Skin of body (tissue), 2 donors: ENCODE measurements around the gene RXYLT1. TPM values are rescaled to one million over a fixed set of nuclear protein-coding genes. Genes with fewer than 3 reads are reported as not detected.
"Not testable (repeated sequence)": the region's sequence is repeated elsewhere in the genome, so short reads cannot be mapped to it uniquely, and the experiment has no call there.

Experiments used
- DNase-seq: peaks from one replicate; lab custom pipeline; 2025; lab: John Stamatoyannopoulos, UW
- total RNA-seq: library from RNA; depleted of rRNA; stranded (reverse); fragments of >200 nt; gene quantifications from one replicate; pipeline ENCODE4 v1.2.3, GENCODE V29; 2014

Gene RXYLT1, protein sequence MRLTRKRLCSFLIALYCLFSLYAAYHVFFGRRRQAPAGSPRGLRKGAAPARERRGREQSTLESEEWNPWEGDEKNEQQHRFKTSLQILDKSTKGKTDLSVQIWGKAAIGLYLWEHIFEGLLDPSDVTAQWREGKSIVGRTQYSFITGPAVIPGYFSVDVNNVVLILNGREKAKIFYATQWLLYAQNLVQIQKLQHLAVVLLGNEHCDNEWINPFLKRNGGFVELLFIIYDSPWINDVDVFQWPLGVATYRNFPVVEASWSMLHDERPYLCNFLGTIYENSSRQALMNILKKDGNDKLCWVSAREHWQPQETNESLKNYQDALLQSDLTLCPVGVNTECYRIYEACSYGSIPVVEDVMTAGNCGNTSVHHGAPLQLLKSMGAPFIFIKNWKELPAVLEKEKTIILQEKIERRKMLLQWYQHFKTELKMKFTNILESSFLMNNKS
- 9.3 TPM for total RNA-seq

DNA sequence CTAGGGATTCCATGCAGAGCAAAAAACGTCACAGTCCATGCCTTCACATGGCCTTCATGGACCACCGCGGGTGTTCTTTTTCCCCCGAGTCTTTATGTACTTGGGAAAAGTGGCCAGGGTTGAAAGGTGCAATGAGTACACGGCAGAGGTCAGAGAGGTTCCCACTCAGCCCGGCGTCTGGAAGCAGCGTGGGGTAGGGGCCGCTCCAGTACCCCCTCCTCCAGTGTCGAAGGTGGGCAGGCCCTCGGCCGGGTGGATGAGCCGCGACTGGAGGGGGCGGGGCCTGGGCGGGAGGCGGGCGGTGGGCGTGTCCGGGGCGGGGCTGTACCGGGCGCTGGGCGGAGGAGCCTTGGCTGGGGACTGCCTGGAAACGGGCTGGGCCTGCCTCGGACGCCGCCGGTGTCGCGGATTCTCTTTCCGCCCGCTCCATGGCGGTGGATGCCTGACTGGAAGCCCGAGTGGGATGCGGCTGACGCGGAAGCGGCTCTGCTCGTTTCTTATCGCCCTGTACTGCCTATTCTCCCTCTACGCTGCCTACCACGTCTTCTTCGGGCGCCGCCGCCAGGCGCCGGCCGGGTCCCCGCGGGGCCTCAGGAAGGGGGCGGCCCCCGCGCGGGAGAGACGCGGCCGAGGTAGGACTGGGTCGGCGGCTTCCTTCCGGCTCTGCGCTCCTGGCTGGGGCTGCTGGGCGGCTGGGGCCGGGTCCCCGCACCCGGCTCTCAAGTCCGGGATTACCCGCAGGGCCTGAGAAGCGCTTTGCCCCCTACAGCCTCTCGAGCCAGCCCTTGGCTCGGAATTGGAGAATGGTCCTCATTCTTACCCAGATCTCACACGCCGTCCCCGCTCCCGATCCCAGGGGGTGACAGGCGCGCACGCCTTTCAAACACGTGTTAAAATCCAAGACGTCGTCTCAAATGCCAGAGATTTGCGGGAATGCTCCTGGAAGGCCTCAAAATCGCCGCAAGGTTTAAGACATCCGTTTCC, at the start of gene RXYLT1:
TSS of gene RXYLT1 (plus strand) at position 412 of the 984 bp plus-strand sequence. CDS start at position 464, 52 bp downstream.
- DNase-seq = peak; percentile 72

DNA sequence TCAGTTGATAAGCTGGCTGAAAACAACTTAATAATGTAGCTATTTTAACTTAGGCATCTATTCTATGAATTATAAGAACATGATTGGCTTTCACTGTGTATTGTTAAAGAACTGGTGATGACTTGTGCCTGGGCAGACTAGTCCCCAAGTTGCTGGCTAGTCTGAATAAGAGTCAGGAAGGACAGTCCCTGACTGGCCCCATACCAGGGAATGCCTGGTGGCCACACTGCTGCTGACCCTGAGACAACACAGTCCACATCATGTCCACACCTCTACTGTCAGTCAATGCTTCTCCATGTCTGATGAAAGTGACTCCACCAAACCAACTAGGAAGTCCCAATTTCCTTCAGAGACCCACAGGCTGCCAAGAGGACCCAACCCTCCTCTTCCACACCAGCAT, 46.9 kb upstream of the RXYLT1 start:
- not testable (repeated sequence) for DNase-seq

DNA sequence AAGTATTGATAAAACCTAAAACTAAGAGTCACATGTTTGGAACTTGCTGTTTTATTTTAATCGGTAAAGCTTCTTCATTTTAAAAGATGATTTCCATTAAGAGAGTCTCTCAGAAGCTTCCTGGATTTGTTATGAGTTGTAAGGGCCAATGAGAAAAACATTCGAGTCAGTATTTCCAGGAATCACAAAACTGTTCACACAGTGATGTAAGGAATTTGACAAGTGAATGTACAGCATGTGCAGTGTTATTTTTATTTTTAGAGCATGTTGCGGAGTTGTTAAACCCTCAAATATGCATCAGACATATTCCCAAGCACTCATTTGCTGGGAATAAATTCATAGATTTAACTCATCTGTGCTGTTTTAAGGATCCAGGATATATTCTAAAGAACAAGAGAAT, 46.1 kb upstream of the RXYLT1 start:
- DNase-seq = not testable (repeated sequence)

DNA sequence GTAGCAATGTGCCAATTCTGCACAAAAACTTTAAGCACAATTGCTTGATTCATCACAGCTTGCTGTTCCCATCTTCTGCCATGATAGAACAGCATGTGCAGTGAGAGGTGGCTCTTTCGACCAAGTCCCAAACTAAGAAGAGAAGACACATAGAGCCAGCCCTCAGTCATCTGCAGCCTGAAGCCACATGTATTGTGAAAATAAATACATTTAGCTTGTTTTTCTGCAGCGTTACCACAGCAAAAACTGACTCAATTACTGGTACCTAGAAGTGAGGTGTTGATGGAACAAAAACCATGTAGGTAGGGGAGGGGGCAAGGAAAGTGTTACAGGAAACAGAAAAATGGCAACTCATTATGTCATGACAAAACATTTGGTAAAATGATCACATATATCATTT, 39.2 kb upstream of the RXYLT1 start:
- DNase-seq = not testable (repeated sequence)

DNA sequence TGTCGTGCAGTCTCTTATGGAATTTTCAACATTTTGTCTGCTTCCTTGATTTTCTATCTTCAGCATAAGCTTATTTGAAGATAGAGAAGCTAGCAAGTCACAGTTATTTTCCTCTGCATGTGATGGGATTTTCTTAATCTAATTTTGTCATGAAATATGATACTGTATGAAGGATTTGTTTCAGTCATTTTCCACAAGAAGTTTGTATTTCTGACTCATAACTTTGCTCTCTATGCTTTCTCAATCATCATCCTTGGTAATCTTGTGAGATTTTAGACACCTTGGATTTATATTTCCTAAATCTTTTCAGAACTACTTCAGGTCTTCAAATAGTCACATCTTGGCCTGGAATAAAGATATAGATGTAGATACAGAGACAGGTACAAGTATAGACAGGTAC, 38.3 kb upstream of the RXYLT1 start:
- DNase-seq = not testable (repeated sequence)

DNA sequence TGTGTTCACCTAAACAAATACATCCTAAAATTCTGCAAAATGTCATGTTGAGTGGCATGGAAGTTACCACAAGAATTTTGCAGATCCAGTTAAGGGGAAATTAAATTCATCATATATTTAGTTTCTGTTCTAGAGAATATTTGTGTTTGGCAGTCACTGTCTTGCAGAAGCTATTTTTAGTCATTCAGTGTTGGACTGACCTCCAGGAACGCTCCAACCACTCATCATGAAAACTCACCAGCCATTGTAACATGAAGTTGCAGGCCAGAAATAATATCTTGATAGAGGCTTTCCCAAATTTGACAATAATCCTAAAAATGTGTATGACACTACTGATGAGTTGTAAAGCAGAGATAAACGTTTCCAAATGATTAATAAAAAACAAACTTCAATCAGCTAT, 35.6 kb upstream of the RXYLT1 start:
- not testable (repeated sequence) for DNase-seq

DNA sequence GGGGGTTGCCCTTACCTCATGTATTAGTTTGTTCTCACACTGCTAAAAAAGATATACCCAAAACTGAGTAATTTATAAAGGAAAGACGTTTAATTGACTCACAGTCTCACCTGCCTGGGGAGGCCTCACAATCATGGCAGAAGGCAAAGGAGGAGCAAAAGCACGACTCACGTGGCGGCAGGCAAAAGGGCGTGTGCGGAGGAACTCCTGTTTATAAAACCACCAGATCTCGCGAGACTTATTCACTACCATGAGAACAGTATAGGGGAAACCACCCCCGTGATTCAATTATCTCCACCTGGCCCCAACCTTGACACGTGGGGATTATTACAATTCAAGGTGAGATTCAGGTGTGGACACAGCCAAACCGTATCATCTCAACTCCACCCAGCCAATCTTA, 33.2 kb upstream of the RXYLT1 start:
- DNase-seq = not testable (repeated sequence)

DNA sequence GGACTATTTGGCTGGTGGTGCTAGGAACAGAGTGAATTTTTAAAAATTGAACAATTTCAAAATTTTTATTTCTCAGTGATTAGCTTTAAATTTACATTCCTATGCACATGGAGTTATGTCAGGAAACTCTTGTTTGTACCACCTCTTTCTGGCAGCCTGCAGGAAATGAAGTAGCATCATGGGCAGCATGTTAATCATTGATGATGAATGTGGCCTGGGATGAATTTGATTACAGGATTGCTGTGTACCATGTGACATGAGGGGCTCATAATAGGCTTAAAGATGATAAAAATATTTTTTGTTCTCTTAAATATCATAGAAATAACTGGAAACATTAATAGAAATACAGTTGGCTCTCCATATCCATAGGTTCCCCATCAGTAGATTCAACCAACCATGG, 32.6 kb upstream of the RXYLT1 start:
- not testable (repeated sequence) for DNase-seq

DNA sequence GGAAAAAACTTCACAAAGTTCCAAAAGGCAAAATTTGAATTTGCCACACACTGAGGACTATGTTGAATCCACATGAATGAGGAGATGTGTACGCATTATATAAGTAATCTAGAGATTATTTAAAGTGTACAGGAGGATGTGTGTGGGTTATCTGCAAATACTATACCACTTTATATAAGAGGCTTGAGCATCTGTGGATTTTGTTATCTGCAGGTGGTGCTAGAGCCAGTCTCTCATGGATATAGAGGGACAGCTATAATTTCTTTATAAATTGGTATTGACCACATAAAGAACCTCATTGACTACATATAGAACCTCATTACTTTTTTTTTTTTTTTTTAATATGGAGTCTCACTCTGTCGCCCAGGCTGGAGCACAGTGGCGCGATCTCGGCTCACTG, 32.2 kb upstream of the RXYLT1 start:
- no peak for DNase-seq

DNA sequence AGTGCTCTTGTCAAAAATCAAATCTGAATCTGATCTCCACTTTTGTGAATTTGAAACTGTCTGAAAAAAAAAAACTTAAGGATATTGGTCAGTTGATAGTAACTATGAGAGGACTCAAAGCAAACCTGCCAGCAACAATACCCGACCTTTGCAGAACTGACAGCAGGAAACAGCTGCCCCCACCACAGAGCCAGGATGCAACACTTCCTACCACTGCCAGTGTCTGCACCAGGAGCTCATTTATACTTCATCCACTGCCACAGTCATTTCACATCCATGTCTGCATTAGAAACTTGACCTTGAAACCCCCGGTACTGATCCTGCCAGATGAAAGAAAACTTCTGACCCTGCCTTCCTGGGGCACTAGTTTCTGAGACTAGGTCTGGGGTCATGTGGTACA, 27.4 kb upstream of the RXYLT1 start:
- no peak for DNase-seq

DNA sequence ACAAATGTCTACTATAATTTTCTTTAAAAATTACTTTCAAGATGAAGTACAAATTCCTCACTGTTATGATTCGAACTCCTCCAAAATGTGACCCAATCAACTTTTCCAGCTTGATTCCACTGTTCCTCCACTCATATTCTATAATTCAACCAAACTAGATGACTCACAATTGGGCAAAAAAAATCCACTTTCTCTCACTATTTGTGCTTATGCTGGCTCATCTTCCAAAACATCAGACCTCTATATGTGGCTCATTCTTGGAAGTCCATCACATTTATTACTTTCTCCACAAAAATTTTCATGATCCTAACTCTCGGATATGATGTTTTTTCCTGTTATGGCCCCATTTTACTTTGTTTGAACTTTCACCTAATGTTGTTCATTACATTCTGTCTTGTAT, 26.9 kb upstream of the RXYLT1 start:
- DNase-seq = no peak

DNA sequence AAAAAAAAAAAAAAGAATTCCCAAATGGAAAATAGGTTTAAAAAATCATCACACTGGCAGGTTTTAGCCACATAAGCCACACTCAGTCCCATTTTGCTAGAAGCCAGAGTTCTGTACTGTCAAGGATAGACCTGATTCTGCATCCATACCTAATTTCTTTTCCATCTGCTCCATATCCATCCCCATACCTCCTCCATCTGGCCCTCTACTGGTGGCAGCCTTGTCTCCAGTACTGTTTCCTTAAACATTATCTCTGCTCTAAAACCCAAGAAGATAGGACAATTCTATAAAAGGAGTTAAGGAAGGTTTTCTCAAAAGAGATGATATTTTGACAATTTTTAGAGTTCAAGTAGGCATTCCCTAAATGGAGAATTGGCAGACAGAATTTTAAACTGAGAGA, 26.0 kb upstream of the RXYLT1 start:
- no peak for DNase-seq

DNA sequence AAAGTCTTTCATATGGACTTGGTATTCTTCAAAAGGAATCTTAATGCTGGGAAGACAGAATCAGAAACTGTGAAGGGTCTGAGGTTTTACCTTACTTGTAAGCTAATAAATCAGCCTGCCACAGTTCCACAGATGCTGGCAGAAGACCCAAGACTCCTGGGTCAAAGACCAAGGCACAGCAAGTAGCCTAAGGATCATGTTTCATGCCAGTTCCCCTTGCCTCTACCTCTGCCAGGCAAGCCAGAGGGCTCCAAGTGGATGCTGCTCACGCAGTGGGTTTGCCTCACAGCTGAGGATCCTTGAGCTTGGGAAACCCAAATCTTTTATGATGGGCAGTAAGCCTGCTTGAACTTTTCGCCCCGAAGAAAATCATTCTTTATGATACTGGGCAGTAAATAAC, 15.2 kb upstream of the RXYLT1 start:
- no peak for DNase-seq

DNA sequence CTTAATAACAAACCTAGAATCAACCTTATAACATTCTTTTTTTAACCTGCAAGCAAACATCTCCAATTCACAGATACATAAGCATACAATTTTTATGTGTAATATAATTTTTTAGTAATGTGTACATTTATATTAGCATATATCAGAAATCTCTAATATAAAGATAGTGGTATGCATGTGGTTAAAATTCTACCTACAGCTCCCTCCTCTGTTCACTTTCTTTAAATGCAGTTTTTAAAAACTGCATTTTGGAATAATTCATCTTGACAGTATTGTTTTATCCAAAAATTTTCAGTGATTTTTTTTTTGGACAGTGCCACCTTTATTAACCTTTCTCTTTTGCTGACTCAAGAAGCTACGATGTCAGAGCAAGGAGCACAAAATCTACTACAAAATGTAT, 13.2 kb upstream of the RXYLT1 start:
- no peak for DNase-seq

DNA sequence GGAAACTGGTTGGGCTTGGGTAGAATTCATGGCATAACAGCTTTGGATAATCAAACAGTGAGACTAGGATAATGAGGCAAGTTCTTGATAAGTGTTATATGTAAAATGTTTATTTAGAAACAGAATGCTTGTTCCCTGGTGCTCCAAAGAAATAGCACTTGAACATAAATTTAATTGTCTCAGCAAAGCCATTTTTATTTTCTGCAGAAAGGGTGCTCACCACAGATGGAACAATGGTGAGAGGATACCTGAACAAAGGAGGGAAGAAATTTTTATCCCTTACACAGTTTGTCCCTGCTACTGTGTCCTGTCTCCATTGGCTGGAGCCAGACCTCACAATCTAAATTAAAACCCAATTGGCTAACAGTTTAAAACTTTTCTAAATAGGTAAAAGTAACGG, 9.3 kb upstream of the RXYLT1 start:
- DNase-seq = no peak

DNA sequence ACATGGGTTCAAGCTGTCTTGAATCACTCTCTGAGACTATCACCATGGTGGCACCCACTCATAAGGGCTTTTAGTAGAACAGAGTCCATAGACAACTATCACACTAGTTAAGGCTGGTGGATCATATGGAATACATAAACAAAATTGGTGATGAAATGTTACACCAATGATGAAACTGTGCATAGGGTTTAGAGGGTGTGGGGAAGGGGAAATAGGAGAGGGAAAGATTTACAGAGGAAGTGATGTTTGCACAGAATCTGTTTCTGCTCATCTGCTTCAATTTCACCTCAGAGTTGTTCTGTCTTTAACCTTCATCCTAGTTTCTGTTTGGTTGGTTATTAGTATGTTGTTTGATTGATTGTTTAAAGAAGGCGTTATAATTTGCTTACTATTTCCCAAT, 2.4 kb upstream of the RXYLT1 start:
- peak; percentile 38 for DNase-seq

DNA sequence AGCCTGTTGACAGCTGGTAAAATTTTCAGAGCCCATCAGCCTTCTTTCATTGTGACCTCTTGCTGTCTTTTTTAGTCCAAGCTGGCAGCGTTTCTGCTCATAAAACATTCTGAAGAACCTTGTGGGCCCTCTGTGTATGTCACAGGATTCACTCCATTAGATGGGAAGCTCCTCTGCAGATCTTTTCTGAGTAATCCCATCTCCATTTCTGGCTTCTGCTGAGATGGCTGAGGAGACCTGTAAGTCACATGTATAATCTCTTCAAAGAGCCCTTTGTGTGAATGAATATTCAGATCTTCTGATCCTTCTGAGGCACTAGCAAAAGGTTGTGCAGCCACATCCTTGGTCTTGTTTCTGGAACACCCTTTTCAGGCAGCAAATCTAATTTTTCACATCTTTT, 2.8 kb downstream of the RXYLT1 start:
- DNase-seq = no peak

DNA sequence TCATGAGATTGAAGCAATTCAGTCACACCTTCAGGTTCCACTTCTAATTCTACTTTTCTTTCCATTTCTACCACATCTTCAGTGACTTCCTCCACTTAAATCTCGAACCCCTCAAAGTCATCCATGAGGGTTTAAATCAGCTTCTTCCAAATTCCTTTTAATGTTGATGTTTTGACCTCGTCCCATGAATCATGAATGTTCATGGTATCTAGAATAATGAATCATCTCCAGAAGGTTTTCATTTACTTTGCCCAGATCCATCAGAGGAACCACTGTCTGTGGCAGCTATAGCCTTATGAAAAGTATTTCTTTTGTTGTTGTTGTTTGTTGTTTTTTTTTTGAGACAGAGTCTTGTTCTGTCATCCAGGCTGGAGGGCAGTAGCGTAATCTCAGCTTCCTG, 7.6 kb downstream of the RXYLT1 start:
- no peak for DNase-seq

DNA sequence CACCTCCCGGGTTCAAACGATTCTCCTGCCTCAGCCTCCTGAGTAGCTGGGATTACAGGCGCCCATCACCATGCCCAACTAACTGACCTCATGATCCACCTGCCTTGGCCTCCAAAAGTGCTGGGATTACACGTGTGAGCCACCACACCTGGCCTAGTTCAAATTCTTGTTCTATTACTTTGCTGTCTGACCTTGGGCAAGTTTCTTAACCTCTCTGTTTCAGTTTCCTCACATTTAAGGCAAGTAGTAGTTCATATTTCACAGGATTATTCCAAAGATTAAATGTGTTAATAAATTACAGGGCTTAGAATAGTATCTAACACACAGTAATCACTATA, 10.9 kb downstream of the RXYLT1 start:
- DNase-seq = no peak

DNA sequence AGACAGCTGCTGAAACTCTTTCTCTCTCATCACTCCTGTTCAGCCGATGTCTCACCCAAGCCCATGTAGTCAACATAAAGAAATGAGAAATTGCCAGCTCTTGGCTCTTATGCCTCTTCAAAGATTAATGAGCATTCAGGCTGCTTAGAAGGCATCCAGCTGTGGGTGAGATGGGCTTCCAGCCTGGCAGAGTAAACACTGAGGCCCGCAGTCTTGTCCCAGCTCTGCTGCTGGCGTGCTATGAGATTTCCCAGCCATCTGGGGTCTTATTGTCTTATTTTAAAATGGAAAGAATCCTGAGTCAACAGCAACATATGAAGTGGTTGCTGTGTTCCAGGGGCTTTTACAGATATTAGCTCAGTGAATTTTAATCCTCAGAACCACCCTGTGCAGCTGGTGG, 12.6 kb downstream of the RXYLT1 start:
- no peak for DNase-seq

DNA sequence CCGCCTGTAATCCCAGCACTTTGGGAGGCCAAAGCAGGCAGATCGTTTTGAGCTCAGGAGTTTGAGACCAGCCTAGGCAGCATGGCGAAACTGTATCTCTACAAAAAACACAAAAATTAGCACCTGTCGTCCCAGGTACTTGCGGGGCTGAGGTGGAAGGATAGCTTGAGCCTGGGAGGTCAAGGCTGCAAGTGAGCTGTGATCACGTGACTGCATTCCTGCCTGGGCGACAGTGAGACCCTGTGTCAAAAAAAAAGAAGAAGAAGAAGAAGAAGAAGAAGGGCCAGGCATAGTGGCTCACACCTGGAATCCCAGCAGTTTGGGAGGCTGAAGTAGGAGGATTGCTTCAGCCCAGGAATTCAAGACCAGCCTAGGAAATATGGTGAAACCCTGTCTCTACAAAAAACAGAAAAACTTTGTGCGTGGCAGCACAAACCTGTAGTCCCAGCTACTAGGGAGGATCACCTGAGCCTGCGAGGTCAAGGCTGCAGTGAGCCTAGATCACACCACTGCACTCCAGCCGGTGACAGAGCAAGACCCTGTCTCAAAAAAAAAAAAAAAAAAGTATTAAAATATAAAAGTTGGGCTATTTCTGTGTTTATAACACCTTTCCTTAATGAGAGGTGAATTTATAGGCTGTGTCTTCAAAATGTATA, 15.5 kb downstream of the RXYLT1 start:
- DNase-seq = no peak

DNA sequence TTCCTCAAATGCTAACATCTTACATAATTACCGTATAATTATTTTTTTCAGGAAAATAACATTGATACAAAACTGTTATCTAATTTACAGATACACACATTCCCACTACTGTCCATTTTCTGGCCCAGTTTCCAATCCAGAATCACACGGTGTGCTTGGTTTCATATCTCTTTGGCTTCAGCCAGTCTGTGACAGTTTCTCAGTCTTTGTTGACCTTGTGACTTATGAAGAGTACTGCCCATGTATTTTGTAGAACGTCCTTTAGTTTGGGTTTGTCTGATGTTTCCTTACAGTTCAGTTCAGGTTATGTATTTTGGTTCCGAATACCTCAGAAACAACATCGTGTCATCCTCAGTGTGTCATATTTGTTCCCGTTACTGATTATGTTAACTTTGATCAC, 16.2 kb downstream of the RXYLT1 start:
- no peak for DNase-seq
